ENCODE data around the gene TADA3. TPM values are rescaled to one million over a fixed set of nuclear protein-coding genes. Genes with fewer than 3 reads are reported as not detected.
"Not testable (repeated sequence)": the region's sequence is repeated elsewhere in the genome, so short reads cannot be mapped to it uniquely, and the experiment has no call there.

The TADA3 gene
- total and polyA plus RNA-seq, 8 donors: 13.2 to 29.1 (median 20.1) TPM

GRCh38 chr3:9779075-9779593 is 13.1 kb downstream of the TADA3 start:
- Histone ChIP-seq H3K36me3 (peaks cover 0 to 15% (median 0%) of the 10 kb centered on the region in 3 donors), H3K4me1 (no peaks in the 10 kb centered on the region), H3K27me3 (no peaks in the 10 kb centered on the region), H3K9me3 (no peaks in the 10 kb centered on the region), H3K27ac (no peak overlapping the region), H3K4me3 (no peak overlapping the region)
- DNase-seq (no peak), ATAC-seq (no peak), FAIRE-seq (no peak)
- intact Hi-C loops (cut with DNase I): no loop called here
- 84 to 85% methylated on average over 6 of the region's 6 CpGs for WGBS, 2 donors
- no peak for TF ChIP-seq CTCF (IDR thresholded peaks at IDR 0.05)

GRCh38 chr3:9778143-9779074 is 13.9 kb downstream of the TADA3 start:
- Histone ChIP-seq H3K27ac (no peak overlapping the region), H3K4me1 (no peaks in the 10 kb centered on the region), H3K4me3 (no peak overlapping the region), H3K27me3 (no peaks in the 10 kb centered on the region), H3K9me3 (no peaks in the 10 kb centered on the region), H3K36me3 (peaks cover 0 to 8% (median 0%) of the 10 kb centered on the region in 3 donors)
- no peak for TF ChIP-seq CTCF (IDR thresholded peaks at IDR 0.05)
- ATAC-seq (peak in 3 of 4 donors; percentile 36 to 49 (median 46)), FAIRE-seq (no peak), DNase-seq (no peak)
- intact Hi-C loops (cut with DNase I): no loop called here
- 68 to 74% methylated on average over 5 of the region's 5 CpGs for WGBS, 2 donors

DNA sequence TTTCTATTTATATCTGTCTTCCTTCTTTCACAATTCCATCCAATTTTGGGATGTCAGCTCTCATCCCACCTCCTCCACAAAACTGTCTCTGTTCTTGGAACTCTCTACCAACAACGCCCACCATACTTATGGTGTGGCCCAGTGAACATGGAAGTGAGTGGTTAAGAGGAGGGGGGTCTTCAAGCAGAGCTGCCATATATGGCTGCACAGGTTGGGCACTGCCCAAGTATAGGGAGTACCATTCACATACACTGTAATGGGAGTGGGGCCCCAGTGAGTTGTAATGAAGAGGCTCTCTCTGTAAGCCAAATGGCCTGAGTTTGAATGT is 14.6 kb downstream of the TADA3 start:
- intact Hi-C loops (cut with DNase I): no loop called here
- Histone ChIP-seq H3K27ac (no peak overlapping the region), H3K27me3 (no peaks in the 10 kb centered on the region), H3K4me3 (no peak overlapping the region), H3K9me3 (no peaks in the 10 kb centered on the region), H3K4me1 (no peaks in the 10 kb centered on the region), H3K36me3 (peaks cover 0 to 8% (median 0%) of the 10 kb centered on the region in 3 donors)
- DNase-seq: no peak
- no peak for ATAC-seq
- WGBS, 2 donors: 61 to 75% methylated on average over 1 of the region's 1 CpG
- no peak for FAIRE-seq
- no peak for TF ChIP-seq CTCF (IDR thresholded peaks at IDR 0.05)

DNA sequence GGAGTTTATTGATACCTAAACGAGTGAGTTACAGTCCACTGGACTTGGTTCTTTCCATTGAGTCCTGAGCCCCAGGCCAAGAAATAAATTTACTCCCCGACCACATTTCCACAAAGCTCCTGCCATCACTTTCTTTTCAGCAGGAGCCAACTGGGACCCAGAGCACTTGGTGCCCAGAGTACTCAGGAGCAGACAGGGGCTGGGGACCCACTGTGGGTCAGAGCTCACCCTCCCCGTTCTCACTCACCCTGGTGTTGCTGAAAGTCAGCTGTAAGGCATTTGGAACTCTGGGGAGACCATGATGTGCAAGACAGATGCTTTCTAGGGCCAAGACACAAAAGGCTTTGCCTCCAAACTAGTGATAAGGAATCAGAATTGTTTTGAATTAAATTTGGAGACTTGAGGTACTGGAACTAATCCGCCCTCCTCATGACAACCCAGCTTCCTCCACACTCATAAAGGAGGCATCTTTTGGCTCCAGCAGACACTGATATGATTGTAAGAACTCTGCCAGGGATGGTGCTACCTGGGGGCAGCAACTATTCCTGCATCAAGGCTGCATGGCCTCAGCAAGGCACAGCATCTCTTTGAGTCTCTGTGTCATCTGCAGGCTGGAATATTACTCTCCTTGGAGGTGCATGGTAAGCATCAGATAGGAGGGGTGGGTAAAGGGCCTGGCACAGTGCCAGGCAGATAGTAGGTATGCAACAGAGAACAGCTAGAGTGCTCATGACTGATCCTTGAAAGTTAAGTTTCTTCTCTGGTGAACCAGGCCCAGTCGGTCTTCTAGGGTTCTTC is 15.2 kb downstream of the TADA3 start:
- intact Hi-C loops (cut with DNase I): no loop called here
- no peak overlapping the region for H3K27ac ChIP-seq
- H3K4me3 ChIP-seq: no peak overlapping the region
- no peaks in the 10 kb centered on the region for H3K9me3 ChIP-seq
- TF ChIP-seq CTCF (IDR thresholded peaks at IDR 0.05): no peak
- no peaks in the 10 kb centered on the region for H3K27me3 ChIP-seq
- WGBS, 2 donors: 79 to 80% methylated on average over 5 of the region's 5 CpGs
- ATAC-seq (no peak), FAIRE-seq (no peak), DNase-seq (no peak)
- no peaks in the 10 kb centered on the region for H3K4me1 ChIP-seq
- H3K36me3 ChIP-seq: peaks cover 0 to 2% (median 0%) of the 10 kb centered on the region in 3 donors

DNA sequence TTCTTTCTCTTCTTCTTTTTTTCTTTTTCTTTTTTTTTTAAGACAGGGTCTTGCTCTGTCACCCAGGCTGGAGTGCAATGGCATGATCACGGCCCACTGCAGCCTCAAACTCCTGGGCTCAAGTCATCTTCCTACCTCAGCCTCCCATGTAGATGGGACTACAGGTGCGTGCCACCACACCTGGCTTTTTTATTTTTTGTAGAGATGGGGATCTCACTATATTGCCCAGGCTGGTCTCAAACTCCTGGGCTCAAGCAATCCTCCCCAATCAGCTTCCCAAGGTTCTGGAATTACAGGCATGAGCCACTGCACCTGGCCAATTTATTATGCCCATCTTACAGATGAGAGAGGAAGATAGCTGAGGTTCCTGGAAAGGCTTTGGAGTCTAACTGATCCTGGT is 21.3 kb downstream of the TADA3 start:
- FAIRE-seq: not testable (repeated sequence)

More for the DNA sequence above, 21.3 kb downstream of the TADA3 start:
- H3K27ac ChIP-seq: peak overlapping the region in 2 of 4 donors; percentile 72 to 77
- H3K36me3 ChIP-seq; ATAC-seq; H3K4me1 ChIP-seq; intact Hi-C loops (cut with DNase I); H3K9me3 ChIP-seq; H3K4me3 ChIP-seq; DNase-seq; H3K27me3 ChIP-seq: not testable (repeated sequence)
- 90% methylated on average over 2 of the region's 2 CpGs for WGBS, 2 donors
